GM19035 (cell line): ENCODE results near the gene KIAA1217.
"Not testable (repeated sequence)": the region's sequence is repeated elsewhere in the genome, so short reads cannot be mapped to it uniquely, and the experiment has no call there.

Source experiments
- ATAC-seq: cut with Tn5 transposase; IDR thresholded peaks from one replicate; pipeline ENCODE4 v1.9.1; 2021; ENCODE audit not compliant: unreplicated experiment

KIAA1217 gene

DNA sequence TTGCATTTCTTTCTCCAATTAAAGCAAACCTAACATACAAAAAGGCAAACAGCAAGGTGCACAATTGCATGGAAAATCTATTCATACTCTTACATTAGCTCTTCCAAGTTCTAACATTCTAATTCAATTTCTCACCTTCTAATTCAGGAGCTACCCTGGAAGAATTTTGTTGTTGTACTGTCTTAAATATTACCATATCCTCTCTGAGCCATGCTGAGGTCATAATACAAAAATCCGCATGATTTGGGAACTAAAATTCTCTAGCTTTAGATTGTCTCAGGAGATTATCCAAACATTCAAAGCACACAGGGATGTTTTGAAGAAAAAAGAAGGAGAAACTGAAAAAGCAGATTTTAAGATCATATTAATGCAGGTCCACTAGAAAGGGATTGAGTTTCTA, 229.9 kb downstream of the KIAA1217 start:
- no peak for ATAC-seq

GRCh38 chr10:24439935-24440334, 231.0 kb downstream of the KIAA1217 start:
- ATAC-seq = no peak

GRCh38 chr10:24440817-24441797, 232.2 kb downstream of the KIAA1217 start:
- no peak for ATAC-seq

DNA sequence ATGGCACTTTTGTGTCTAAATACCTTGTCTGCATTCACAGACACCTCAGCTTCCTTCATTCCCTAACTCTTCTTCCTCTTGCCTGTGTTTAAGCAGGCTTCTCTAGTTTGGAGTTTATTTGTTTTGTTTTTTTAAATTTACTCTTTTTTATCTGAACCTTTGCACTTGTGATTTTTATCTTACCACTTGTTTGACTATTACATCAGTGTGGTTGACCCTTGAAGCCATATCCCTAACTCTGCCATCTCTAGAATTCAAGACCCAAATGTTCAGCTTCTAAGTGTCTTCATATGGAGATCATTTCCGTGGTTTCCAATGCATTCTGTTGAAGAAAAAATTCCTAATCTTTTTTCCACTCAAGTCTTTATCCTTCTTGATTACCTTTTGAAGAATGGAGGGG, 233.3 kb downstream of the KIAA1217 start:
- no peak for ATAC-seq

GRCh38 chr10:24442641-24443174, 233.8 kb downstream of the KIAA1217 start:
- not testable (repeated sequence) for ATAC-seq

DNA sequence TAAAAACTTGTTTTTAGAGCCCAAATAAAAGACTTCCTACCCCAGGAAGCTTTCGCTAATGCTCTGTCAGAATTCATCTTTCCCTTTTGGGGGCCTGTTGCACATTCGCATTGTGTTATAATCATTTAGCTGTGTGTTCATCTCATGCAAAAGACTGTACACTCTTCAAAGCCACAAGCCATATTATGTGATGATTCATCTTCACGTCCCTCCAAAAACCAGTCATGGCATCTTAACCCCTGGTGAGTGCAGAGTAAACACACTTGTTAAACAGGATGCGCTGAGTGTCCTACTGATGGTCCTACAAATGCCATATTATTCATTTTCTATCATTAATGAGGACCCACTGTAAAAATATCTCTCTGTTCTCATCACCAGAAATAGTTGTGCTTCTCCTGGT, 235.4 kb downstream of the KIAA1217 start:
- ATAC-seq = no peak

- not testable (repeated sequence) for ATAC-seq
These were observed 237.0 kb downstream of the KIAA1217 start for GRCh38 chr10:24445958-24446357.

DNA sequence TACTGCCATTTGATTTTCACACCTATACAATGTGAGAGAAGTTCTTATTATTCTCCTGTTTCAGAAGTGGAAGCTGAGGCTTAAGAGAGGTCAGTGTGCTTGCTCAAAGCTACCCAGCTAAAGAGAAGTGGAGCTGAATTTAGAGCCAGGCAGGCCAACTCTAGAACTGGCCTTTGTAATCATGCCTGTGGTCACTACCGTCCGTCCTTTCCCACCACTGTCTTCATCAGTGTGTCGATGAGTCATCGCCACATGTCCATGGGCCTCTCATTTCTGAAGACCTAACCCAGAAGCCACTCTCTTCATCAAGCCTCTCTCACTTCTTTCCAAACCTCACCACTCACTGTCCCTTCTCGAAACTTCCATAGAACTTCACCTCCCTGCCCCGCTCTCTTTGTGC, 237.8 kb downstream of the KIAA1217 start:
- no peak for ATAC-seq

GRCh38 chr10:24448351-24448999, 239.5 kb downstream of the KIAA1217 start:
- ATAC-seq = no peak

- peak; percentile 93 for ATAC-seq
These were observed 240.4 kb downstream of the KIAA1217 start for GRCh38 chr10:24449321-24449740.

- no peak for ATAC-seq
These were observed 240.9 kb downstream of the KIAA1217 start for GRCh38 chr10:24449769-24450310.

- ATAC-seq = no peak
These were observed 242.4 kb downstream of the KIAA1217 start for GRCh38 chr10:24451325-24451820.

- no peak for ATAC-seq
These were observed 243.1 kb downstream of the KIAA1217 start for GRCh38 chr10:24452030-24452429.

DNA sequence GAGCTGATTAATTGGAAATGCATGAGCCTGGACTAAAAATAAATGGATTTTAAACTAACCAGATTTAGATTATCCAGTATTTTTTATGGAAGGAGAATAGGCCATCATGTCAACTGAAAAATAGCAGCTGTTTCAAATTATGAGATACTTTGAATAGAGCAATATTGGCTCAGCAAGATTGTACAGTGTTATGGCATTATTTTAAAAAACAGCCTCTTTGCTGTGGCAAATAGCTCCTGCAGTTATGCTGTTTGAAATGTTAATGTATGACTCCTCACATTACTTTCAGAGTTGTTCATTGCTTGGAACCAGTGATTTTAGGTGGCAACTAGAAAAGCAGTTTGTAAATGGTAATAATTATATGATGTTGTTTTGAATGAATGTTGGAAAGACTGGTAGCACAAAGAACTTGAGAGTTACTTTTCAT, 244.5 kb downstream of the KIAA1217 start:
- no peak for ATAC-seq

- ATAC-seq = no peak
These were observed 245.0 kb downstream of the KIAA1217 start for GRCh38 chr10:24453973-24454372.

GRCh38 chr10:24455447-24455846, 246.5 kb downstream of the KIAA1217 start:
- no peak for ATAC-seq

- ATAC-seq = no peak
These were observed 247.4 kb downstream of the KIAA1217 start for GRCh38 chr10:24456322-24456721.

DNA sequence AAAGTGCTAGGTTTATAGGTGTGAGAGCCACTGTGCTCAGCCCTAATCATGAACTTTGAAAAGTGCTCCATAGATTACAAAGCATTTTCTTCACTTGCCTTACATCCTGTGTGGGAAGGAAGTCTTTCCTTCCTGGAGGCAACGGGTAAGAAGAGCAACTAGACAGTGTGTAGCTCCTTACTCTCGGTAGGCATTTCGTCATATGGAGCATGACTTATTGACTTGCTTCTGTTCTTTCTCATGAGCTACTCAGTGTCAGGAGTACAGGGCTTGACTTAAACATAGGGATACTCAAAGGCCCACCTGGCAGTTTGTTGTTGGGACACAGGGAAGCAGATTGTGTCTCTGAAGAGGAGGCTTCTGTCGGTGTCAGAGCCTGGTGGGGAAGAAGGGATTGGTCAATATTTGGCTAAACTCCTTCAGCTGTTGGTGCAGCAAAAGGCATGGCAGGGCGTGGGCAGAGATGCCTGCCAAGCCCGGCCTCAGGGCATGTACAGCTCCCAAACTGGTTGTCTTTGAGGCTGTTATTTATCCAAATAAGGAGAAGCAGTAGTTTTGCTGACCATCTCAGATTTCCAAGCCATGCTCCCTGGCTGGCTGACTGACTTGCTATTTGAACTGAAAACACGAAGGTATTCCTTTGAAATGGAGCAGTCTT, 248.9 kb downstream of the KIAA1217 start:
- no peak for ATAC-seq

DNA sequence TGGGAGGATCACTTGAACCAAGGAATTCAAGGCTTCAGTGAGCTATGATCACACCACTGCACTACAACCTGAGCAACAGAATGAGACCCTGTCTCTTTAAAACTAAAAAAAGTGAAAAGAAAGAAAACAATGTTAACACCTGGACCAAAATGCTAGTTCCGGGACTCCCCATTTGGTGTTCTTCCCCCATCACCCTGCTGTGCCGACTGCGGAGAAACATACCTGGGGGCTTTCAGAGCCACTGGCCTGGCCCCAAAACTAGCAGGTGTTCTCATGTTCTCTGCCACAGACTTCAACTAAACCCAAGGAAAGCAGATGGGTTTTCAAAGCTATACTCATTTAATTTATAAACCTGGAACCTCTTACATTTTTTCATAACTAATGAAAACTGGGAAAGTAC, 250.9 kb downstream of the KIAA1217 start:
- no peak for ATAC-seq

DNA sequence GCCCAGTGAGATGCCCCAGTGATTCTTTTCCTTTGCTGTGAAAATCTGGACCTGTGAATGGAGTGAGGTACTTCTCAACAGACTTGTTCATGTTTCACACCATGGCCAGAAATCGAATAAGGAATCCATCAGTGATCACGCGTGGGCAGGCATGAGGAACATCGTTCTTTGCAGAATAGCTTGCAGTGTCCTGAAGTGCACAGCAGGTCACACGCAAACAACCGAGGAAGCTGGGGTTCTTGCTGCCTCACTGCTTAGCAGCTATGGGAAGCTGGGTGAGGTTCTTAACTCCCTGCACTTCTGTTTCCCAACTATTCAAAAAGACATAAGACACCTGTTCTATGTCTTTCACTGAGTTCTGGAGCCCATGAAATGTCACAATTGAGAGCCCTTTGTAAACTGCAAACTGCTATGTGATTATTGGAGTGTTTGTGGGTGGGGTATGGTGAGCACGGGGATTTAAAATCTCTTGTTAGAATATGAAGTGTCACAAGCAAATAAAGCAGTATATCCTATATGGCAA, 253.4 kb downstream of the KIAA1217 start:
- ATAC-seq = no peak
